Measurements from ENCODE around the gene TM9SF2.

The TM9SF2 gene

GRCh38 chr13:99517577-99517976, 16.3 kb downstream of the TM9SF2 start:
- DNase-seq (ENCODE audit: insufficient read length, low spot score) (no peak), FAIRE-seq (no peak)
- TF ChIP-seq, protein P1, sequence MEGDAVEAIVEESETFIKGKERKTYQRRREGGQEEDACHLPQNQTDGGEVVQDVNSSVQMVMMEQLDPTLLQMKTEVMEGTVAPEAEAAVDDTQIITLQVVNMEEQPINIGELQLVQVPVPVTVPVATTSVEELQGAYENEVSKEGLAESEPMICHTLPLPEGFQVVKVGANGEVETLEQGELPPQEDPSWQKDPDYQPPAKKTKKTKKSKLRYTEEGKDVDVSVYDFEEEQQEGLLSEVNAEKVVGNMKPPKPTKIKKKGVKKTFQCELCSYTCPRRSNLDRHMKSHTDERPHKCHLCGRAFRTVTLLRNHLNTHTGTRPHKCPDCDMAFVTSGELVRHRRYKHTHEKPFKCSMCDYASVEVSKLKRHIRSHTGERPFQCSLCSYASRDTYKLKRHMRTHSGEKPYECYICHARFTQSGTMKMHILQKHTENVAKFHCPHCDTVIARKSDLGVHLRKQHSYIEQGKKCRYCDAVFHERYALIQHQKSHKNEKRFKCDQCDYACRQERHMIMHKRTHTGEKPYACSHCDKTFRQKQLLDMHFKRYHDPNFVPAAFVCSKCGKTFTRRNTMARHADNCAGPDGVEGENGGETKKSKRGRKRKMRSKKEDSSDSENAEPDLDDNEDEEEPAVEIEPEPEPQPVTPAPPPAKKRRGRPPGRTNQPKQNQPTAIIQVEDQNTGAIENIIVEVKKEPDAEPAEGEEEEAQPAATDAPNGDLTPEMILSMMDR (IDR thresholded peaks at IDR 0.05; ENCODE audit: insufficient read depth, missing control alignments), result no peak

DNA sequence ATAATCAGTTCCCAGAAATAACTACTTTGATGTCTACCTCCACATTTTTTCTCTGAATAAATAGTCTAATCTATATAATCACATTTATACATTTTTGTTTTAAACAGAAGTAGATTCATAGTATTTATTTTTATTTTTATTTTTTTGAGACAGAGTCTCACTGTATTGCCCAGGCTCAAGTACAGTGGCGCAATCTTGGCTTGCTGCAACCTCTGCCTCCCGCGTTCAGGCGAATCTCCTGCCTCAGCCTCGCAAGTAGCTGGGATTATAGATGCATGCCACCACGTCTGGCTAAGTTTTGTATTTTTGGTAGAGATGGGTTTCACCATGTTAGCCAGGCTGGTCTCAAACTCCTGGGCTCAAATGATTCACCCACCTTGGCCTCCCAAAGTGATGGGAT, 16.7 kb downstream of the TM9SF2 start:
- TF ChIP-seq, protein P1 (IDR thresholded peaks at IDR 0.05; ENCODE audit: insufficient read depth, missing control alignments), result no peak
- FAIRE-seq (no peak), DNase-seq (ENCODE audit: insufficient read length, low spot score) (no peak)

- no peak for DNase-seq (ENCODE audit: insufficient read length, low spot score)
- no peak for FAIRE-seq
- TF ChIP-seq, protein P1 (IDR thresholded peaks at IDR 0.05; ENCODE audit: insufficient read depth, missing control alignments), result no peak
Measured at GRCh38 chr13:99522298-99522697, 21.0 kb downstream of the TM9SF2 start.

GRCh38 chr13:99523838-99524237, 22.6 kb downstream of the TM9SF2 start:
- FAIRE-seq (no peak), DNase-seq (ENCODE audit: insufficient read length, low spot score) (no peak)
- TF ChIP-seq, protein P1 (IDR thresholded peaks at IDR 0.05; ENCODE audit: insufficient read depth, missing control alignments), result no peak

- FAIRE-seq (no peak), DNase-seq (ENCODE audit: insufficient read length, low spot score) (no peak)
- TF ChIP-seq, protein P1 (IDR thresholded peaks at IDR 0.05; ENCODE audit: insufficient read depth, missing control alignments), result no peak
Measured at GRCh38 chr13:99525967-99526366, 24.7 kb downstream of the TM9SF2 start.

GRCh38 chr13:99526549-99526948, 25.3 kb downstream of the TM9SF2 start:
- no peak for DNase-seq (ENCODE audit: insufficient read length, low spot score)
- no peak for FAIRE-seq
- TF ChIP-seq, protein P1 (IDR thresholded peaks at IDR 0.05; ENCODE audit: insufficient read depth, missing control alignments), result no peak

DNA sequence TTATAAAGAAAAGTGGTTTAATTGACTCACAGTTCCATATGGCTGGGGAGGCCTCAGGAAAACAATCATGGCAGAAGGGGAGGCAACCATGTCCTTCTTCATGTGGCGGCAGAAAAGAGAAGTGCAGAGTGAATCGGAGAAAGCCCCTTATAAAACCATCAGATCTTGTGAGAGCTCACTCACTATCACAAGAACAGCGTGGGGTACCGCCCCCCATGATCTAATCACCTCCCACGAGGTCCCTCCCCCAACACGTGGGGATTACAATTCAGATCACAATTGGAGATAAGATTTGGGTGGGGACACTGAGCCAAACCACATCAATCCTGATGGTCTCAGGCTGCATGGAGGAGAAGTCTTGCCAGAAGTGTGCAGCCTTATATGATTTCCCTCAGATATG, 26.0 kb downstream of the TM9SF2 start:
- TF ChIP-seq, protein P1 (IDR thresholded peaks at IDR 0.05; ENCODE audit: insufficient read depth, missing control alignments), result no peak
- FAIRE-seq (no peak), DNase-seq (ENCODE audit: insufficient read length, low spot score) (no peak)

Measured in D721Med (cell line).